HepG2 (cell line): ENCODE data around the gene DPP6.

Experiments
- IKZF1 ChIP-seq: fragments of 450-650 bp; IDR thresholded peaks from 2 replicates; pipeline ENCODE4 v1.7.1; 2016
- POLR2AphosphoS5 ChIP-seq: IDR thresholded peaks from 2 replicates; pipeline ENCODE4 v1.6.1; 2012; ENCODE audit warnings: low read depth, low read length
- TP53 ChIP-seq: sonication (generic); formaldehyde crosslinking; conservative IDR thresholded peaks from 2 replicates; pipeline ENCODE4 v1.4.0; 2020; ENCODE audit warnings: missing genetic modification reagents
- ZBTB8A ChIP-seq: sonication (generic); formaldehyde crosslinking; IDR thresholded peaks from 2 replicates; pipeline ENCODE4 v1.4.0; 2020; ENCODE audit warnings: mild to moderate bottlenecking, low read depth, missing genetic modification reagents, borderline replicate concordance

DNA sequence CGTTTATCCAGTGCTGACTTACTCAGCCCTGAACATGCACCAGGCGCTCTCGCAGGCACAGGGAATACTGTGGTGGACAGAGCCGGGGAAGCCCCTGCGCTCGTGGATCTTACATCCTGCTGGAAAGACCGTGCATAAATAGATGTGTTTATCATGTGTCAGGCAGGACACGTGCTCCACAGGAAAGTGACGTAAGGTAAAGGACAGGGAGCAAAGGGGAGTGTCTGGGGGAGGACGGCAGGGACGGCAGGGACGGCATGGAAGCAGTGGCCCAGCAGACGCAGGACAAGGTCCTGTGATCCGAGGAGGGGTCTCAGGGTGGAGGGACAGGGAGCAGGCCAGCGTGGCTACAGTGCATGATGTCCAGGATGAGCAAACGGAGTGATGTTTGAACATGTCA, 540.2 kb downstream of the DPP6 start:
- TF ChIP-seq POLR2AphosphoS5 (no peak), ZBTB8A (CRISPR knock-in tag) (no peak), TP53 (CRISPR knock-in tag) (no peak), IKZF1 (no peak)
